Heart left ventricle (tissue), 13 donors: ENCODE results near the gene AAR2.

ENCODE experiments used
- POLR2A ChIP-seq, 2 donors: fragments of 450-650 bp; IDR thresholded peaks; one replicate each; pipeline ENCODE4 v1.6.1; 2017; ENCODE audit warnings: antibody characterized with exemption in 2 of 2, mild to moderate bottlenecking in 2 of 2, moderate library complexity in 2 of 2
- TF ChIP-seq, protein P1 (sequence below), 12 donors: fragments of 200-600 bp; sonication (generic) in 4 of 12; IDR thresholded peaks; one replicate each; pipeline versions ENCODE4 v1.5.0 to v1.8.0; 2018 to 2022; ENCODE audit warnings: antibody characterized with exemption in 12 of 12, mild to moderate bottlenecking in 5 of 12
- donor health status: ischemic (EF 13 %, LVEDD 7.1; RV severe dilation, severe dysfunction).
- donor health status: DM: no; HTN: yes; CAD: no.
- donor health status: DM: no; HTN: no; CAD: no.
- donor health status: ischemic (EF 25% LVEDD 6.9; RV normal size, moderate dysfunction).
- donor health status: ischemic (EF 25% LVEDD 5.7; RV mildly dilated, moderate dysfunction).
- donor health status: ischemic (EF 35%, LVEDD 5.7; RV mildly dilated, moderate dysfunction).
- donor health status: nonischemic (EF 11% LVEDD 7.7; RV severe dilation, severe dysfunction).
- donor health status: DM: yes; HTN: yes; CAD: no.
- donor health status: PGD.
- donor health status: ischemic (EF 29% LVEDD 5.4; RV normal size, mild dysfunction).
- donor health status: nonischemic (EF 23%, LVEDD 6.1; RV moderate dilation, normal function).

DNA sequence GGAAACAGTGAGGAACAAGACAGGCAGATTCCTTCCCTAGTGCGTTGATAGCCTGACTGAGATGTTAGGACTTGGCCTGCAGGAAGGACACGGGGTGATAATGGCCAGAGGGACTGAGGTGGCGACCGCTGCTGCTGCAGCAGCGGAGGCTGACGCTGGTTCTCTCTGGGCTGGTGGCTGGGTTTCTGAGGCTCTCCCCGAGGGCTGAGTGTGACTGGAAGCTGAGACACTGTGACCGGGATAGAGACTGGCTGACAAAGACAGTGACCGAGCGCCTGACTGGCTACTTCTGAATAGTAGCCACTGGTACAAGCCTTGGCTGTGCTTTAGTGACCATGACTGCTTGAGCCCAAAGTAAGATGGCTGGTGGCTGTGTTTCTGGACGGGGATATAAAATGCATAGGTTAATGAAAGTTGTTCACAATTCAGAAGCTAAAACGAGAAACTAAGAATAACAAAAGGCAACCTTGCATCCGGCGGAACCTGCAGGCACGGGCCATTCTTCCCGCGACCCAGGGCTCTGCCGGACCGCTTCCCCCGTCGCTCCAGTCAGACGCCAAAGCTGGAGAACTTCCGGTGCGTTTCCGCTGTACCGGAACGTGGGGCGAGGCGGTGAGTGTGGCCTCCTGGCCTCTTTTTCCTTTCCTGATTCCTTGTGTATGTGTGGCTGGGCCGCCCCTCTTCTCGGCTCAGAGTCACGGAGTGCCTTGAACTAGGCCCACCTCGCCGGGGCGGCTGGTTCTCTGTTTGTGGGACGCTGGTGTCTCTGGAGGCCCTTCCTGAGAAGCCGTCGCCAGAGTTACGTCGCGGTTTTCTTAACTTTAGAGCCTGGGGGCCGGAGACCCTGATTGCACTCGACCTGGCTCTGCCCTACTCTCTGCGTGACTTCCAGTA, at the start of gene AAR2:
- TF ChIP-seq, protein P1, sequence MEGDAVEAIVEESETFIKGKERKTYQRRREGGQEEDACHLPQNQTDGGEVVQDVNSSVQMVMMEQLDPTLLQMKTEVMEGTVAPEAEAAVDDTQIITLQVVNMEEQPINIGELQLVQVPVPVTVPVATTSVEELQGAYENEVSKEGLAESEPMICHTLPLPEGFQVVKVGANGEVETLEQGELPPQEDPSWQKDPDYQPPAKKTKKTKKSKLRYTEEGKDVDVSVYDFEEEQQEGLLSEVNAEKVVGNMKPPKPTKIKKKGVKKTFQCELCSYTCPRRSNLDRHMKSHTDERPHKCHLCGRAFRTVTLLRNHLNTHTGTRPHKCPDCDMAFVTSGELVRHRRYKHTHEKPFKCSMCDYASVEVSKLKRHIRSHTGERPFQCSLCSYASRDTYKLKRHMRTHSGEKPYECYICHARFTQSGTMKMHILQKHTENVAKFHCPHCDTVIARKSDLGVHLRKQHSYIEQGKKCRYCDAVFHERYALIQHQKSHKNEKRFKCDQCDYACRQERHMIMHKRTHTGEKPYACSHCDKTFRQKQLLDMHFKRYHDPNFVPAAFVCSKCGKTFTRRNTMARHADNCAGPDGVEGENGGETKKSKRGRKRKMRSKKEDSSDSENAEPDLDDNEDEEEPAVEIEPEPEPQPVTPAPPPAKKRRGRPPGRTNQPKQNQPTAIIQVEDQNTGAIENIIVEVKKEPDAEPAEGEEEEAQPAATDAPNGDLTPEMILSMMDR (IDR thresholded peaks at IDR 0.05), result no peak
- peak in 1 of 2 donors; percentile 51 for TF ChIP-seq POLR2A (IDR thresholded peaks at IDR 0.05)
